HG03066 (cell line): Measurements from ENCODE around the gene EXOC6B.

Experiments
- ATAC-seq: cut with Tn5 transposase; IDR thresholded peaks from one replicate; pipeline ENCODE4 v1.9.1; 2021; ENCODE audit warnings: low read depth; ENCODE audit not compliant: unreplicated experiment

Gene EXOC6B

GRCh38 chr2:72131916-72132841 is 693.7 kb downstream of the EXOC6B start:
- no peak for ATAC-seq

GRCh38 chr2:72131371-72131891 is 694.4 kb downstream of the EXOC6B start:
- no peak for ATAC-seq

- ATAC-seq: no peak
Observed at GRCh38 chr2:72130659-72131360, 695.0 kb downstream of the EXOC6B start.

GRCh38 chr2:72129681-72130340 is 696.0 kb downstream of the EXOC6B start:
- ATAC-seq: no peak

- ATAC-seq: no peak
Observed at GRCh38 chr2:72128843-72129227, 697.0 kb downstream of the EXOC6B start.

GRCh38 chr2:72128059-72128842 is 697.6 kb downstream of the EXOC6B start:
- no peak for ATAC-seq

- ATAC-seq: no peak
Observed at GRCh38 chr2:72127401-72128058, 698.3 kb downstream of the EXOC6B start.

- ATAC-seq: no peak
Observed at GRCh38 chr2:72126186-72127100, 699.4 kb downstream of the EXOC6B start.
